Measurements from ENCODE around the gene RNF144B. TPM values are rescaled to one million over a fixed set of nuclear protein-coding genes. Genes with fewer than 3 reads are reported as not detected.
A peak's percentile ranks its signal among the peaks of the same experiment; 100 is the strongest.

RNF144B gene
- total RNA-seq, 1 donor from 2014 or later = 6.3 TPM

- TF ChIP-seq CTCF (conservative IDR thresholded peaks at IDR 0.05; ENCODE audit: low read depth, low read length) = no peak
- H3K4me3 ChIP-seq (ENCODE audit: low read depth, low read length) = no peak overlapping the region
- peak; percentile 79 for DNase-seq (ENCODE audit: low read depth)
These were observed 90.3 kb downstream of the RNF144B start for GRCh38 chr6:18477301-18477941.

- DNase-seq (ENCODE audit: low read depth) = no peak
- TF ChIP-seq CTCF (conservative IDR thresholded peaks at IDR 0.05; ENCODE audit: low read depth, low read length) = no peak
- H3K4me3 ChIP-seq (ENCODE audit: low read depth, low read length) = no peak overlapping the region
These were observed 91.5 kb downstream of the RNF144B start for GRCh38 chr6:18478610-18479009.

GRCh38 chr6:18481870-18482269 lies 94.7 kb downstream of the RNF144B start:
- DNase-seq (ENCODE audit: low read depth) = no peak

GRCh38 chr6:18485660-18486435 lies 98.7 kb downstream of the RNF144B start:
- DNase-seq (ENCODE audit: low read depth) = no peak
- no peak for TF ChIP-seq CTCF (conservative IDR thresholded peaks at IDR 0.05; ENCODE audit: low read depth, low read length)
- no peak overlapping the region for H3K4me3 ChIP-seq (ENCODE audit: low read depth, low read length)

More at GRCh38 chr6:18481870-18482269, 94.7 kb downstream of the RNF144B start:
- no peak for TF ChIP-seq CTCF (conservative IDR thresholded peaks at IDR 0.05; ENCODE audit: low read depth, low read length)
- no peak overlapping the region for H3K4me3 ChIP-seq (ENCODE audit: low read depth, low read length)

GRCh38 chr6:18488004-18488403 lies 100.9 kb downstream of the RNF144B start:
- no peak overlapping the region for H3K4me3 ChIP-seq (ENCODE audit: low read depth, low read length)
- DNase-seq (ENCODE audit: low read depth) = no peak
- TF ChIP-seq CTCF (conservative IDR thresholded peaks at IDR 0.05; ENCODE audit: low read depth, low read length) = no peak

- H3K4me3 ChIP-seq (ENCODE audit: low read depth, low read length) = no peak overlapping the region
- no peak for TF ChIP-seq CTCF (conservative IDR thresholded peaks at IDR 0.05; ENCODE audit: low read depth, low read length)
- DNase-seq (ENCODE audit: low read depth) = peak; percentile 77
These were observed 101.5 kb downstream of the RNF144B start for GRCh38 chr6:18488526-18489270.

Data from epithelial cell of proximal tubule (primary cell).